Limb (tissue), 2 donors: ENCODE measurements around the gene NACA2.
A peak's percentile ranks its signal among the peaks of the same experiment; 100 is the strongest.

Experiments
- DNase-seq, 2 donors: peaks; one replicate each; pipeline ENCODE4 v3.0.0-alpha.2; 2016; ENCODE audit errors: extremely low spot score in 2 of 2

Gene NACA2

DNA sequence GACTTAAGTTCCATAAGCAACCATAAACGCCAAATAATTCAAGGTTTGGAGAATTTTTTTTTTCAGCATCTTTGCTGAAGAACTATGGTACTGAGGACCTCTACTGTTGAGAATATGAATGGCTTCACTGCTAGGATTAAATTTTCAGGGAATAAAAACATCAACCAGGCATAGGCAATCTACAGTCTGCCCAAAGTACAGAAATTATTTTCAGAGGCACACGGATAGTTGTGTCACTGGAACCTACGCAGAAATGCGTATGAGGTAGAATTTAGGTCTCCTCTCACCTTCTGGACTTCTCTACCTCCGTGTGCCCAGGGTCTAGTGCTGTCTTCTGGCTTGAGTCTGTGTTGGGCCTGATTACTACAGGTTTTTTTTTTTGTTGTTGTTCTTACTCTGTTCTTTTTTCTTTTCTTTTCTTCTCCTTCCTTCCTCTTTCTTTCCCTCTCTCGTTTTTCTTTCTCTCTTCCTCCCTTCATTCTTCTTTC, 39.7 kb downstream of the NACA2 start:
- DNase-seq: peak in 1 of 2 donors; percentile 79

DNA sequence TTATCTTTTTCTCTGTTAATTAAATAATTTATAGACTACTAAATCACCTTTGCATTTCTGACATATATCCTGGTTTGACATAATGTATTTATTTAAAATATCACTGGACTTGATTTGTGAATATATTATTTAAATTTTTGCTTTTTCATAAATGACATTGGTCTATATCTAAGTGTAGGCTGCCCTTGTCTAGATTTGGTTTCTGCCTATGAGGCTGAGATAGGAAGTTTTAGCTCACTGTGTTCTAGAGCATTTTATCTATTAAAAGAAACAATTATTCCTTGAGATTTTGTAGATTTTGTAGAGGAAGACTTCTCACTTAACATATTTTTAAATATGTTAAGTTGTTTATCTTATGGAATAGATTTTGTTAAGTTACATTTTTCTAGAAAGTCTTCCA, 43.9 kb downstream of the NACA2 start:
- no peak for DNase-seq

- DNase-seq: no peak
These were observed 45.6 kb downstream of the NACA2 start for GRCh38 chr17:61545335-61545938.

GRCh38 chr17:61543786-61544415, 47.1 kb downstream of the NACA2 start:
- DNase-seq: no peak

GRCh38 chr17:61542027-61542426, 49.0 kb downstream of the NACA2 start:
- DNase-seq: no peak

DNA sequence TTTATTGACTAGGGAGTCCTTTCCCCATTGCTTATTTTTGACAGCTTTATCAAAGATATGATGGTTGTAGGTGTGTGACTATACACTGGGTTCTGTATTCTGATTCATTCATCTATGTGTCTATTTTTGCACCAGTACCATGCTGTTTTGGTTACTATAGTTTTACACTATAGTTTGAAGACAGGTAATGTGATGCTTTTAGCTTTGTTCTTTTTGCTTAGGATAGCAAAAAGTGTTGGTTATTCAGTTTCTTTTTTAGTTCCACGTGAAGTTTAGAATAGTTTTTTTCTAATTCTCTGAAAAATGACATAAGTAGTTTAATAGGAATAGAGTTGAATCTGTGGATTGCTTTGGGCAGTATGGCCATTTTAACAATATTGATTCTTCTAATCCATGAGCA, 50.1 kb downstream of the NACA2 start:
- DNase-seq: no peak
